Memory B cell (primary cell): ENCODE results near the gene LAMC3.

ENCODE experiments used
- ATAC-seq: fragments of 150-1000 bp; cut with Tn5 transposase; 2 replicates; pipeline ENCODE4 v1.10.0; 2021; ENCODE audit warnings: low read depth, mild to moderate bottlenecking, moderate library complexity
- DNase-seq, 2 donors: peaks; one replicate each; pipeline ENCODE4 v3.0.0; 2022; ENCODE audit warnings: low spot score in 2 of 2
- H3K27ac Mint-ChIP-seq: one replicate; pipeline ENCODE4 v1.8.0; 2022; ENCODE audit warnings: mild to moderate bottlenecking, moderate library complexity, mixed read lengths
- H3K27me3 Mint-ChIP-seq: one replicate; pipeline ENCODE4 v1.8.0; 2022; ENCODE audit warnings: mixed read lengths
- H3K36me3 Mint-ChIP-seq: one replicate; pipeline ENCODE4 v1.8.0; 2022; ENCODE audit warnings: mild to moderate bottlenecking, mixed read lengths
- H3K4me1 Mint-ChIP-seq: one replicate; pipeline ENCODE4 v1.8.0; 2022; ENCODE audit warnings: mixed read lengths
- H3K4me3 Mint-ChIP-seq: one replicate; pipeline ENCODE4 v1.8.0; 2022; ENCODE audit warnings: mild to moderate bottlenecking, moderate library complexity, mixed read lengths
- H3K9me3 Mint-ChIP-seq: one replicate; pipeline ENCODE4 v1.8.0; 2022; ENCODE audit warnings: mixed read lengths

LAMC3 gene

GRCh38 chr9:131006601-131007000 lies 2.4 kb upstream of the LAMC3 start:
- Mint-ChIP-seq H3K27me3 (peaks cover 11% of the 10 kb centered on the region), H3K27ac (no peak overlapping the region), H3K4me1 (no peaks in the 10 kb centered on the region), H3K36me3 (no peaks in the 10 kb centered on the region), H3K4me3 (no peak overlapping the region), H3K9me3 (no peaks in the 10 kb centered on the region)
- ATAC-seq (no peak), DNase-seq (no peak)

- Mint-ChIP-seq H3K27ac (no peak overlapping the region), H3K9me3 (no peaks in the 10 kb centered on the region), H3K4me1 (no peaks in the 10 kb centered on the region), H3K4me3 (no peak overlapping the region), H3K36me3 (no peaks in the 10 kb centered on the region), H3K27me3 (peaks cover 12% of the 10 kb centered on the region)
- ATAC-seq (no peak), DNase-seq (no peak)
These were observed 888 bp upstream of the LAMC3 start for GRCh38 chr9:131008086-131008485.

GRCh38 chr9:131008563-131008908 lies 438 bp upstream of the LAMC3 start:
- ATAC-seq, result no peak
- no peak for DNase-seq
- H3K27me3 Mint-ChIP-seq, result peaks cover 12% of the 10 kb centered on the region
- no peaks in the 10 kb centered on the region for H3K36me3 Mint-ChIP-seq
- peak overlapping the region; percentile 37 for H3K4me3 Mint-ChIP-seq
- no peaks in the 10 kb centered on the region for H3K9me3 Mint-ChIP-seq
- H3K27ac Mint-ChIP-seq, result no peak overlapping the region
- H3K4me1 Mint-ChIP-seq, result no peaks in the 10 kb centered on the region

- H3K36me3 Mint-ChIP-seq, result no peaks in the 10 kb centered on the region
- H3K4me3 Mint-ChIP-seq, result no peak overlapping the region
- ATAC-seq (no peak), DNase-seq (no peak)
- H3K9me3 Mint-ChIP-seq, result no peaks in the 10 kb centered on the region
- peaks cover 14% of the 10 kb centered on the region for H3K27me3 Mint-ChIP-seq
- no peaks in the 10 kb centered on the region for H3K4me1 Mint-ChIP-seq
- no peak overlapping the region for H3K27ac Mint-ChIP-seq
These were observed 1.7 kb downstream of the LAMC3 start for GRCh38 chr9:131010482-131011273.

GRCh38 chr9:131011274-131012022 lies 2.5 kb downstream of the LAMC3 start:
- H3K27ac Mint-ChIP-seq, result no peak overlapping the region
- H3K4me1 Mint-ChIP-seq, result no peaks in the 10 kb centered on the region
- DNase-seq, result no peak
- H3K27me3 Mint-ChIP-seq, result peaks cover 18% of the 10 kb centered on the region
- H3K9me3 Mint-ChIP-seq, result no peaks in the 10 kb centered on the region
- no peak for ATAC-seq
- no peaks in the 10 kb centered on the region for H3K36me3 Mint-ChIP-seq
- H3K4me3 Mint-ChIP-seq, result no peak overlapping the region

- H3K27me3 Mint-ChIP-seq, result peaks cover 18% of the 10 kb centered on the region
These were observed 3.0 kb downstream of the LAMC3 start for GRCh38 chr9:131012023-131012334.

GRCh38 chr9:131012396-131012917 lies 3.5 kb downstream of the LAMC3 start:
- ATAC-seq (no peak), DNase-seq (no peak)
- peaks cover 18% of the 10 kb centered on the region for H3K27me3 Mint-ChIP-seq
- H3K4me1 Mint-ChIP-seq, result no peaks in the 10 kb centered on the region
- no peaks in the 10 kb centered on the region for H3K9me3 Mint-ChIP-seq
- H3K4me3 Mint-ChIP-seq, result no peak overlapping the region
- no peaks in the 10 kb centered on the region for H3K36me3 Mint-ChIP-seq
- no peak overlapping the region for H3K27ac Mint-ChIP-seq

More at GRCh38 chr9:131012023-131012334, 3.0 kb downstream of the LAMC3 start:
- Mint-ChIP-seq H3K27ac (no peak overlapping the region), H3K4me1 (no peaks in the 10 kb centered on the region), H3K4me3 (no peak overlapping the region), H3K36me3 (no peaks in the 10 kb centered on the region), H3K9me3 (no peaks in the 10 kb centered on the region)
- ATAC-seq (no peak), DNase-seq (no peak)

GRCh38 chr9:131013015-131013755 lies 4.2 kb downstream of the LAMC3 start:
- ATAC-seq, result no peak
- no peaks in the 10 kb centered on the region for H3K4me1 Mint-ChIP-seq
- no peak overlapping the region for H3K27ac Mint-ChIP-seq
- DNase-seq, result no peak
- H3K4me3 Mint-ChIP-seq, result no peak overlapping the region
- H3K27me3 Mint-ChIP-seq, result peaks cover 18% of the 10 kb centered on the region
- H3K36me3 Mint-ChIP-seq, result no peaks in the 10 kb centered on the region
- no peaks in the 10 kb centered on the region for H3K9me3 Mint-ChIP-seq

- ATAC-seq (no peak), DNase-seq (no peak)
- no peak overlapping the region for H3K27ac Mint-ChIP-seq
- H3K4me1 Mint-ChIP-seq, result no peaks in the 10 kb centered on the region
- no peaks in the 10 kb centered on the region for H3K36me3 Mint-ChIP-seq
- H3K9me3 Mint-ChIP-seq, result no peaks in the 10 kb centered on the region
- no peak overlapping the region for H3K4me3 Mint-ChIP-seq
- H3K27me3 Mint-ChIP-seq, result peaks cover 17% of the 10 kb centered on the region
These were observed 5.0 kb downstream of the LAMC3 start for GRCh38 chr9:131013771-131014676.

- DNase-seq (no peak), ATAC-seq (no peak)
- peaks cover 16% of the 10 kb centered on the region for H3K27me3 Mint-ChIP-seq
- no peak overlapping the region for H3K27ac Mint-ChIP-seq
- H3K36me3 Mint-ChIP-seq, result no peaks in the 10 kb centered on the region
- no peaks in the 10 kb centered on the region for H3K9me3 Mint-ChIP-seq
- H3K4me1 Mint-ChIP-seq, result no peaks in the 10 kb centered on the region
- H3K4me3 Mint-ChIP-seq, result no peak overlapping the region
These were observed 6.1 kb downstream of the LAMC3 start for GRCh38 chr9:131015112-131015511.

GRCh38 chr9:131015876-131016397 lies 7.0 kb downstream of the LAMC3 start:
- Mint-ChIP-seq H3K27me3 (peaks cover 15% of the 10 kb centered on the region), H3K36me3 (no peaks in the 10 kb centered on the region), H3K4me1 (no peaks in the 10 kb centered on the region), H3K9me3 (no peaks in the 10 kb centered on the region), H3K4me3 (no peak overlapping the region), H3K27ac (no peak overlapping the region)
- DNase-seq (no peak), ATAC-seq (no peak)

GRCh38 chr9:131017067-131017466 lies 8.1 kb downstream of the LAMC3 start:
- no peaks in the 10 kb centered on the region for H3K9me3 Mint-ChIP-seq
- no peak for ATAC-seq
- no peak overlapping the region for H3K4me3 Mint-ChIP-seq
- no peak overlapping the region for H3K27ac Mint-ChIP-seq
- no peaks in the 10 kb centered on the region for H3K36me3 Mint-ChIP-seq
- peaks cover 13% of the 10 kb centered on the region for H3K27me3 Mint-ChIP-seq
- no peaks in the 10 kb centered on the region for H3K4me1 Mint-ChIP-seq
- DNase-seq, result no peak

- H3K36me3 Mint-ChIP-seq, result no peaks in the 10 kb centered on the region
- peaks cover 14% of the 10 kb centered on the region for H3K27me3 Mint-ChIP-seq
- no peak overlapping the region for H3K4me3 Mint-ChIP-seq
- H3K27ac Mint-ChIP-seq, result no peak overlapping the region
- ATAC-seq, result no peak
- H3K4me1 Mint-ChIP-seq, result no peaks in the 10 kb centered on the region
- no peak for DNase-seq
- H3K9me3 Mint-ChIP-seq, result no peaks in the 10 kb centered on the region
These were observed 9.6 kb downstream of the LAMC3 start for GRCh38 chr9:131018621-131019020.
